Vagina (tissue), 2 donors: ENCODE measurements around the gene BPIFB6.

Experiments used
- POLR2A ChIP-seq, 2 donors: fragments of 450-650 bp; IDR thresholded peaks; one replicate each; pipeline ENCODE4 v1.6.1; 2017; ENCODE audit warnings: antibody characterized with exemption in 2 of 2, mild to moderate bottlenecking in 2 of 2, moderate library complexity in 2 of 2
- TF ChIP-seq, protein P1 (sequence below), 3 experiments: fragments of 450-650 bp in 2 of 3; fragments of 200-600 bp in 1 of 3; sonication (generic) in 1 of 3; IDR thresholded peaks; one replicate each; pipeline ENCODE4 v1.5.1; 2017 to 2019; ENCODE audit warnings: antibody characterized with exemption in 3 of 3, mild to moderate bottlenecking in 2 of 3, moderate library complexity in 2 of 3

GRCh38 chr20:33068251-33068939 is 36.9 kb downstream of the BPIFB6 start:
- TF ChIP-seq, protein P1, sequence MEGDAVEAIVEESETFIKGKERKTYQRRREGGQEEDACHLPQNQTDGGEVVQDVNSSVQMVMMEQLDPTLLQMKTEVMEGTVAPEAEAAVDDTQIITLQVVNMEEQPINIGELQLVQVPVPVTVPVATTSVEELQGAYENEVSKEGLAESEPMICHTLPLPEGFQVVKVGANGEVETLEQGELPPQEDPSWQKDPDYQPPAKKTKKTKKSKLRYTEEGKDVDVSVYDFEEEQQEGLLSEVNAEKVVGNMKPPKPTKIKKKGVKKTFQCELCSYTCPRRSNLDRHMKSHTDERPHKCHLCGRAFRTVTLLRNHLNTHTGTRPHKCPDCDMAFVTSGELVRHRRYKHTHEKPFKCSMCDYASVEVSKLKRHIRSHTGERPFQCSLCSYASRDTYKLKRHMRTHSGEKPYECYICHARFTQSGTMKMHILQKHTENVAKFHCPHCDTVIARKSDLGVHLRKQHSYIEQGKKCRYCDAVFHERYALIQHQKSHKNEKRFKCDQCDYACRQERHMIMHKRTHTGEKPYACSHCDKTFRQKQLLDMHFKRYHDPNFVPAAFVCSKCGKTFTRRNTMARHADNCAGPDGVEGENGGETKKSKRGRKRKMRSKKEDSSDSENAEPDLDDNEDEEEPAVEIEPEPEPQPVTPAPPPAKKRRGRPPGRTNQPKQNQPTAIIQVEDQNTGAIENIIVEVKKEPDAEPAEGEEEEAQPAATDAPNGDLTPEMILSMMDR (IDR thresholded peaks at IDR 0.05) = no peak
- no peak for TF ChIP-seq POLR2A (IDR thresholded peaks at IDR 0.05)
